ENCODE data around the gene FOXK1.
"Not testable (repeated sequence)": the region's sequence is repeated elsewhere in the genome, so short reads cannot be mapped to it uniquely, and the experiment has no call there.

The FOXK1 gene

DNA sequence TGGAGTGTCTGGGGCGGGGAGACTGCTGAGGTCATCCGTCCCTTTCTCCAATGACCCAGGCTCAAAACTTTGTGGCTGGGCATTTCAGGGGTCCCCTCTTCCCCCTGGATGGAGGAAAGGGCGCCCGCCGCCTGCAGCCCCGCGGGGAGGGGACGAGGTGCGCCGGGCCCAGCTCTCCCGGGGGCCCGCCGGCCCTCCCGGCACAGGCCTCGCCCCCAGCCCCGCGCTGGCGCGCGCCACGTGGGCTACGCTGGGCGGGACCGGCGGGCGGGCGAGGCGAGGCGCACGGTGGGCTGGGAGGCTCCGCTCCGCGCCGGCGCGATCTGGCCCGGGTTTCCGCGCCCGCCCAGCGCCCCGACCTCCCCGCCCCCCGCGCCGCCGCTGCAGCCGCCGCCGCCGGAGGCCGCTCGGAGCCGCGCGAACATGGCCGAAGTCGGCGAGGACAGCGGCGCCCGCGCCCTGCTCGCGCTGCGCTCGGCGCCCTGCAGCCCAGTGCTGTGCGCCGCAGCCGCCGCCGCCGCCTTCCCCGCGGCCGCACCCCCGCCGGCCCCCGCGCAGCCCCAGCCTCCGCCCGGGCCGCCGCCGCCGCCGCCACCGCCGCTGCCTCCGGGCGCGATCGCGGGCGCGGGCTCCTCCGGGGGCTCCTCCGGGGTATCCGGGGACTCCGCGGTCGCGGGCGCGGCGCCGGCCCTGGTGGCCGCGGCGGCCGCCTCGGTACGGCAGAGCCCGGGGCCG, at the start of gene FOXK1:
FOXK1 (plus strand) TSS at position 410 of the 735 bp plus-strand sequence; CDS start at position 424, 14 bp downstream.
- DNase-seq (ENCODE audit: low read depth) = peak; percentile 81

DNA sequence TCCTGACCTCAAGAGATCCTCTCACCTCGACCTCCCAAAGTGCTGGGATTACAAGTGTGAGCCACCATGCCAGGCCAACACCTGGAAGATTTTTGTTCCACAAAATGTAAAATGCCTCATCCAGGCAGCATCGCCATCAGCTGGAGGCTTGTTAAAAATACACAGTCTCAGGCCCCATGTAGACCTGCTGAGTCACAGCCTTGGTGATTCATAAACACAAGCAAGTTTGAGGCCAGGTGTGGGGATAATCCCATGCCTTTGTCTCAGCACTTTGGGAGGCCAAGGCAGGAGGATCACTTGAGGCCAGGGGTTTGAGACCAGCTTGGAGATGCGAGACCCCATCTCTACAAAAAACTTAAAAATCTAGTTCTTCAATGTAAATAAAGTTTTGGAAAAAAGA, 49.1 kb upstream of the FOXK1 start:
- peak; percentile 6 for DNase-seq (ENCODE audit: low read depth)

DNA sequence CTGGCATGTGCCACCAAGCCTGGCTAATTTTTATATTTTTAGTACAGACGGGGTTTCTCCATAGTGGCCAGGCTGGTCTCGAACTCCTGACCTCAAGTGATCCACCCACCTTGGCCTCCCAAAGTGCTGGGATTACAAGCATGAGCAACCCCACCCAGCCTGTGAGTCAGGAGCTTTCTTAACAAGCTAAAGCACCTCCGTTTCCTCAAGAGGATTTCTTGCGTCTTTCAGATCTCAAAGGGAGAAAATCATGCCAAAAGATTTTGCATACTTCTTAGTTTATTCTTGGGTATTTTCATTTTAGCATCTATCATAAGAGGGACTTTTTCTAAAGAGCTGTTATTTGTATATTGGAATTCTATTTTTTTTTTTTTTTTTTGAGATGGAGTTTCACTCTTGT, 47.9 kb upstream of the FOXK1 start:
- DNase-seq (ENCODE audit: low read depth) = no peak

DNA sequence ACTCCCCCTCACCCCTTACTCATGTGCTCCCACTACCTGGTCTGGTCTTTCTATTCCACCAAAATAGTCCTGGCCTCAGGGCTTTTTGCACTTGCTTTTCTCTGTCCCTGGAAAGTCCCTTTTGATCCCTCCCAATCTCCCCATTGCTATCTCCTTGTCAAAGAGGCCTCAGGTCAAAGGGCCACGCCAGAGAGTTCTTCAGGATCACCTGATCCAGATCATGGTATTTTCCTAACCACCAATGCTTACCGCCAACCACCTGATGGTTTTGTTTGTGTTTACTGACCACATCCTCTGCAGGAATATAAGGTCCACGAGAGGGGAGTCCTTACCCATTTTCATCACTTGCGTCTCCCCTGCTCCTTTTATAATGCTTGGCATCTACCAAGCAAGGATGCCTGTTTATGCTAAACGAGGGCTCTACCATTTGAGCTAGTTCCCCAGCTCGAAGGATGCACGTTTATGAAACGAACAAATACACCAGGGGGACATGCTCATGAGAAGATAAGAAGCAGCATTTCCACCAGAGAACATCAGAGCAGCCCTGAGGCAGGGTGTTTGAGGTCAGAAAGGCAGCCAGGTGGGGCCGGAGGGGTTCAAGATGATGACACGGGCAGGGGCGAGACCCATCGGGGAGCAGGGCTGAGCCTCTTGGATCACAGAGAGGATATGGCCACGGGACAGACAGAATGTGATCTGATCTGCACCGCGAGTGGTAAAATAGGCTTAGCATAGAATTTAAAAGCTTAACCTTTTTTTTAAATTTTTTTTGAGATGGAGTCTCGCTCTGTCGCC, 43.1 kb upstream of the FOXK1 start:
- DNase-seq (ENCODE audit: low read depth) = no peak

DNA sequence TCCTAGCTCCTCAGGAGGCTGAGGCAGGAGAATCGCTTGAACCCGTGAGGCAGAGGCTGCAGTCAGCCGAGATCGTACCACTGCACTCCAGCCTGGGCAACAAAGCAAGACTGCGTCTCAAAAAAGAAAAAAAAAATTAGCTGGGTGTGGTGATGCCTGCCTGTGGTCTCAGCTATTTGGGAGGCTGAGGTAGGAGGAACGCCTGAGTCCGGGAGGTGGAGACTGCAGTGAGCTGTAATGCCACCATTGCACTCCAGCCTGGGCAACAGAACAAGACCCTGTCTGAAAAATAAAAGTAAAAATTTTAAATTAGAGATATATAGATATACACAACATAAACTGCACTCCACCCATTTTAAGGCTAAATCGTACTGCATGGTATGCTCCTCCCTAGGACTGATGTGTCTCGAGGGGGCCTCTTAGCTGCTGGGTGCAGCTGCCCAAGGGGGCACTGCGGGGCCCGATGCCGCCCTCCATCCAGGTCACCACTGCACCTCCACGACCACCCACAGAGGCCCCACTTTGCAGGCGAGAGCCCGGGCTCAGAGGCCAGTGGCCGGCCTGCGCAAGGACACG, 40.9 kb upstream of the FOXK1 start:
- DNase-seq (ENCODE audit: low read depth) = no peak

DNA sequence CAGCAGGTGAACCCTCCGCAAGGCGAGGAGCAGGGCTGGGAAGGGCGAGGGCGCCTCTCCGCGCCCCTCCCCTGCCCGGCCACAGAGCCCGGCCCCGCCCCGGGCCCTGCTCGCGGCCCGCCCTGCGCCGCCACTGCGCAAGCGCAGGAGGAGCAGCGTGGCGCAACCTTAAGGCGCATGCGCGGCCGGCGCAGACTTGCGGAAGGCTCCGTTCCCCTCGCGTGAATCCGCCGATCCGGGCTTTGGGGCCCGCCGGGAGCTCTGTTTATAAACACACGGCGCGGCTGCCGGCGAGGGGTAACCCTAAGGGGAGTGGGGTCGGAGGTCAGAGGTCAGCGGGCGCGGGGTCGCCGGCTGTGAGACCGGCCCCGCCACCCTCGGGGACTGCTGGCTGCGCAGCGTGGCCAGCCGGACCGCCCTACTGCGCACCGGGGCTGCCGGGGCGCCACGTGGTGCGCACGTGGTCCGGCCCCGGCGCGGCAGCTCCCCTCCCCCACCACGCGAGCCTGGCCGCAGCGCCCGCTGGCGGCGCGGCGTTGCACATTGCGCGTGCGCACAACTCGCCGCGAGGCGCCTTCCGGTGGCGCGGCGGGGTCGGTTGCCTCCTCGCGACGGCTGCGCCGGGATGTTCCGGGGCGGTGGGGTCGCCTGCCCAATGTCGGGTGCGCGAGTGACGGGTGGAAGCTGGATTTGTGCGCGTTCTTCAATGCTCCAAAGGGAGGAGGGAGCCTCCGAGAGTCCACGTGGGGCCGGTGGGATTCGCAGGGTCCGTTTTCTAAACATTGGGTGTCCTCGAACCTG, 40.2 kb upstream of the FOXK1 start:
- peak; percentile 92 for DNase-seq (ENCODE audit: low read depth)

DNA sequence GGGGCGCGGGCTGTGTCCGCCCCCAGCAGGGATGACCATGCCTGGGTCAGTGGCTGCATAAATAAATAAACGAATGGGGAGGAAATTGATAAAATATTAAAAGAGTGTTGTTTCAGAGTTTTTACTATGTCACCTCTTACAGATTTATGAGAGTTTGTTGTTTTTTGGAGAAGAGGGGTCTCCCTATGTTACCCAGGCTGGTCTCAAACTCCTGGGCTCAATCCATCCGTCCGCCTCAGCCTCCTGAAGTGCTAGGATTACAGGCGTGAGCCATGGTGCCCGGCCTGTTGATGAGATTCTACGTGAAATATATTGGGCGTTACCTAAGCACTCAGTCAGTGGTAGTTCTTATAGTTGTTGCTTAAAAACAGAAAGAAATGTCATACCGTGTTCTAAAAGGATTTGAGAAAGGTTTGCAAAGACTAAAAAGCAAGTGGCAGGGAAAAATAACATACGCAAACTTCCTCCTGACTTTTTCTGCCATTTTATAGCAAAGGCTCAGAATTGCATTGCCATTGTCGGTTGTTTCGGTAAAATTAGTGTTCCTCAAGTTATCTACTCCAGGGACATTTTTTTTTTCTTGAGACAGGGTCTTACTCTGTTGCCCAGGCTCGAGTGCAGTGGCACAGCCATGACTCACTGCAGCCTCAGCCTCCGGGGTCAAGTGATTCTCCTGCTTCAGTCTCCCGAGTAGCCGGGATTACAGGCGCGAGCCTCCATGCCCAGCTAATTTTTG, 39.5 kb upstream of the FOXK1 start:
- no peak for DNase-seq (ENCODE audit: low read depth)

DNA sequence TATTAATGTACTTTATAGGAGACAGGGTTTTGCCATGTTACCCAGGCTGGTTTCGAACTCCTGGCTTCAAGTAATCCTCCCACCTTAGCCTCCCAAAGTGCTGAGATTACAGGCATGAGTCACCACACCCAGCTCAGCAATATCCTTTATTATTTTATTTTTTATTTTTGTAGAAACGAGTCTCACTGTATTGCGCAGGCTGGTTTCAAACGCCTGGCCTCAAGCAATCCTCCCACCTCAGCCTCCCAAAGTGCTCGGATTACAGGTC, 39.0 kb upstream of the FOXK1 start:
- not testable (repeated sequence) for DNase-seq (ENCODE audit: low read depth)

DNA sequence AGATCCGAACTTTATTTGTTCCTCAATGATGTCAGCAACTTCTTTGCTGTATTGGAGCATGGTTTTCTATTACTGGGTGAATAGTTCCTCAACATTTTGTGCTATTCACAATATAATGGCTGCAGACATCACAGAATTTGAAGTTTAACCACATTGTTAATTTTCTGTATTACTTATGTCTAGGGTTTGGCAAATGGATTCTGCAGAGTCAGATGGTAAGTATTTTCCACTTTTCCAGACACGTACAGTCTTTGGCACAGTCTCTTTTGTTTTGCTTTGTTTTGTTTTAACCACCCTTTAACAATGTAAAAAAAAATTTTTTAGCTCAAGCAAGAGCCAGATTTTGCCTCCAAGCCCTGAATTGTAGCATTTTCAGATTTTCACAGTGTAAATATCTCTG, 36.8 kb upstream of the FOXK1 start:
- DNase-seq (ENCODE audit: low read depth) = no peak

DNA sequence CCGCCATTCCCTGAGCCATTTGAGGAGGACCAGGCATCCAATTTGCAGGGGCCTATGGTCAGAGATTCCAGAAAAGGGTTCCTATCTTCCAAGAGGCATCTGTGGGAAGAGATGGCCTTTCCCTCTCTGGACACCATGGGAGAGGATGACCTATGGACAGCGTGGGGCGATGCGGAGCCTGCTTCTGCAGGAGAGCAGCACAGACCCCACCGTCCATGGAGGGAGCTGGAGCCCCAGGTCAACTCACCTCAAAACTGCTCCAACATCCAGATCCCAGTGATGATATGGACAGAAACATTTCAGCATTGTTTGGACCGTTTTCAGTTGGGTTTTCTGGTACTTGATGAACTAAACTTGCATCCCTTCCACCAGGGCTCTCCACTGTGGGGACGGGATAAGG, 34.0 kb upstream of the FOXK1 start:
- no peak for DNase-seq (ENCODE audit: low read depth)

DNA sequence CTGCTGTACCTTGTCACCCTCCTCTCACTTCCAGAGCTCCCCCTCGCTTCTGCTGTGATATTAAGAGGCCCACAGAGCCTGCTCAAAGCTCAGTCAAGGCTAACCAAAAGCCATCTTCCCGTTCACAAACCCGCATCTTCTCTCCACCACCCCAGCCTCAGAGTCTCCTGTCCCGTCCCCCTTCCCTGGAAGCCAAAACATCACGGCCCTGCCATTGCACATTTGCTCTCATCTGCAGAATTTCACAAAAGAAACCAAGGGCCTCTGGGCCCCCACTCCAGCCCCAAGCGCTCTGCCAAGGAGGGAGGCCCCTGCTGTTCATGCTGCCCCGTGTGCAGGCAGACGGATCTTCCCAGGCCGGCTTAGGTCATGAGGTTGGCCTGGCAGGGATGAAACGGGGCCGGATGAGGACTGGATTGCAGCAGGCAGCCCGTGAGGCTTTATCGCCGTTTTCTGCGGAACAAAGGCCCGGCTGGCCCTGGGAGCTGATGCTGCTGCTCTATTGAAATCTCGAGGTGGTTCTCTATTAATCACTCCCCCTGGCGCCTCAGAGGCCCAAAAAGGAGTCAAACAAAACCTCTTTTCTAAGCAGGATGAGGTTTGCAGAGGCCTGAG, 31.6 kb upstream of the FOXK1 start:
- DNase-seq (ENCODE audit: low read depth) = no peak

DNA sequence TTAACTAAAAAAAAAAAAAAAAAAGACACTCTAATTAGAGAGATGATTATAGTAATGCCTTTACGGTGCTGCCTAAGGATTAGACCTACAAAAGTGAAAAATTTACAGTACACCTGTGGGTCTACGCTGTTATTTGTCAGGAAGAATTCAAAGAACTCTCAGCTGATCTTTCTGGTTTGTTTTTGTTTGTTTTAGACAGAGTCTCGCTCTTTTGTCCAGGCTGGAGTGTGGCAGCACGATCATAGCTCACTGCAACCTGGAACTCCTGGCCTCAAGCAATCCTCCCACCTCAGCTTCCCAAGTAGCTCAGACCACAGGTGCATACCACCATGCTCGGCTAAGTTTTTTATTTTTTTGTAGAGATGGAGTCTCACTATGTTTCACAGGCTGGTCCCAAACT, 28.3 kb upstream of the FOXK1 start:
- no peak for DNase-seq (ENCODE audit: low read depth)

DNA sequence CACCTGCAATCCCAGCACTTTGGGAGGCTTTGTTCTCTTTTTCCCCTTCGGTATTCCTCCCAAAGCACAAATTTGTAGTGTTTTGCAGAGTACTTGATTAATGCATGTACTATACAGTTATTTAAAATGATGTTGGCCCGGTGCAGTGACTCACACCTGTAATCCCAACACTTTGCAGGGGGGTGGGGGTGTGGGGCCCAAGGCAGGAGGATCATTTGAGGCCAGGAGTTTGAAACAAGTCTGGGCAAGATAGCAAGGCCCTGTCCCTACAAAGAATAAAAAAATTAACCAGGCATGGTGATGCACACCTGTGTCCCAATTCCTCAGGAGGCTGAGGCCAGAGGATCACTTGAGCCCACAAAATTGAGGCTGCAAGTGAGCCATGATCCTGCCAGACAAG, 26.8 kb upstream of the FOXK1 start:
- DNase-seq (ENCODE audit: low read depth) = no peak

DNA sequence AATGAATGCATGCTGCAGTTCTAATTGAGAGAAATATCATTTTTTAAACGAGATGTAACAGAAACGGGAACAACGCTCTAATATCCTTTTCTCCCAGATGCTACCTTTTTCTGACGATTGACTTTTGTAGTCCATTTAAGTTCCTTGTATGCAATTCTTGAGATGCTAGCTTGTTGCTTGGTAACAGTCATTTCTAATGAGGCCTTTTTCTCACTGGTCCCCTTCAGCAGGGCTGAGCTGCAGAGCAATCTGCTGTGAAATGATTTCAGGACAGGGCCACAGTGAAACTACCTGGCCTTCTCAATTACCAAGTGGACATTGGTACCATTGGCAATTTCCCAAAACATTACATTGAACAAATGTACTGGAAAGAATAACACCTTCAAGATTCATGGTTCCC, 26.2 kb upstream of the FOXK1 start:
- DNase-seq (ENCODE audit: low read depth) = no peak

DNA sequence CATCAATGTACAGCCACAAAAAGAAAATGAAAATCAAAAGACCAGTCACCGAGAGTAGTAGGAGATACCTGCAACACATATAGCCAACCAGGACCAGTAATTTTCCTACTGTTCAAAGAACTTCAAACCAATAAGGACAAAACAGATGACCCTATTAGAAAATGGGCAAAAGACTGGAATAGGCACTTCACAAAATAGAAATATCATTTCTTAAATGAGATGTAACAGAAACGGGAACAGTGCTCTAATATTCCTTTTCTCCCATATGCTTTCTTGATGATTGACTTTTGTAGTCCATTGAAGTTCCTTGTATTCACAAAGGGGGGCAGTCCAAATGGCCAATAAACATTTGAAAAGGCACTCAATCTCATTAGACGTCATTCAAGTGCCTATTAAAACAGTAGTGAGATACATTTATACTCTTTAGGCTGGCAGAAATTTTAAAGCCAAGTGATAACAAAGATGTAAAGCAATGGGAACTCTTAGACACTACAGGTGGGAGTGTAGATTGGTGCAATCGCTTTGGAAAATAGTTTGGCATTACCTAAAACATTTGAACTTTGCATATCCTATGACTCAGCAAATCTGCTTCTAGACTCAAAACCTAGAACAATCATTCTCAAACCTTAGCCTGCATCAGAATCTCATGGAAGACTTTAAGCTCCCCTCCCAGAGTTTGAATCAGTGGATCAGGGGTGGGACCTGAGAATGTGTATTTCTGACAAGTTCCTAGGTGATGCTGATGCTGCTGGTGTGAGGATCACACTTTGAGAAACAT, 24.3 kb upstream of the FOXK1 start:
- DNase-seq (ENCODE audit: low read depth) = no peak

DNA sequence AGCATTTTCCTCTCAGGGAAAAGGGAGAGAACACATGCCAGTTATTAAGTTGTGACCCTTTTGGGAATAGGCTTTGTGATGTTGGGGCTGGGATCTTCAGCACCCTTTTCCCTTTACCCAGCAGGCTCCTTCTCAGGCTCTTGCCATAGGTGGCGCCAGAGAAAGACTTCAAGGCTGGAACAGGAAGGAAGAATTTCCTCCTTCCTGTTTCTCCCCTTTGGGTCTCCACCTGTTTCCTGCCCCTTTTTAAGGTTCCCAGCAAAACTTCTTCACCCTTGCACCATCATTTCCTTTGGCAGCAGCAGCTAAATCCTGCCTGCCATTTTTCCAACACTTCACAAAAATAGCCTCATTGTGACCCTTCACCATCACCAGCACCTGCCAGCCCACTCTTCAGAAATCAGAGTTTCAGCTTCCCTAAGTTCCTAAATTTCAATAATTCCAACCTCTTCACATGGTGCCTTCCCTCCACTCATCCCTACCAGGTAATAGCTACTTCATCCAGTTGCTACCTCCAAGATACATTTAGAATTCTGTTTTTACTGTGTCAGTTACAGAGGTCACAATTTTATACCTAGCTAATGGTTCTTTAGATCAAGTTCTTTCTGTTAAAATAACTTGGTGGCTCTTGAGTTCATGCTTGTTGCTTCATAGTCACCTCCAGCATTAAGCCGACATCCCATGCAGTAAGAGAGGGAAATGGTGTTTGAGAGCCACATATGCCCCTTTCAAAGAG, 22.4 kb upstream of the FOXK1 start:
- DNase-seq (ENCODE audit: low read depth) = no peak

DNA sequence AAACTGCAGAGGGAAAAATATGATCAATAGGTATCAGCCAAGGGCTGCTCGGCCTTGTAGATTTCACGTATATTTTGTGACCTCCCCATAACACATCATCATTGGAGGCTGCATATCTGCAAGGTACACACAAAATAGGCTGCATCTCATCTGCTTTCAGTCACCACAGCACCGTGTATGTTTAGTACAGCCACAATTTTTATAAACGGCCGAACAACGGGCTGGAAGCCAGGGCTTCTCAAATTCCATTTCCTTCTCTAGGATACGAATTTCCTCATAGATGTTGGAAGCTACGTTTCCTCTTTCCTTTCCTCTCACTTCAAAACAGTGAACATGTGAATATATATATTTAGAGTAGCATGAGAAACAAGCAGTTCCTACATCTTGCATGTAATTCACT, 20.2 kb upstream of the FOXK1 start:
- no peak for DNase-seq (ENCODE audit: low read depth)

DNA sequence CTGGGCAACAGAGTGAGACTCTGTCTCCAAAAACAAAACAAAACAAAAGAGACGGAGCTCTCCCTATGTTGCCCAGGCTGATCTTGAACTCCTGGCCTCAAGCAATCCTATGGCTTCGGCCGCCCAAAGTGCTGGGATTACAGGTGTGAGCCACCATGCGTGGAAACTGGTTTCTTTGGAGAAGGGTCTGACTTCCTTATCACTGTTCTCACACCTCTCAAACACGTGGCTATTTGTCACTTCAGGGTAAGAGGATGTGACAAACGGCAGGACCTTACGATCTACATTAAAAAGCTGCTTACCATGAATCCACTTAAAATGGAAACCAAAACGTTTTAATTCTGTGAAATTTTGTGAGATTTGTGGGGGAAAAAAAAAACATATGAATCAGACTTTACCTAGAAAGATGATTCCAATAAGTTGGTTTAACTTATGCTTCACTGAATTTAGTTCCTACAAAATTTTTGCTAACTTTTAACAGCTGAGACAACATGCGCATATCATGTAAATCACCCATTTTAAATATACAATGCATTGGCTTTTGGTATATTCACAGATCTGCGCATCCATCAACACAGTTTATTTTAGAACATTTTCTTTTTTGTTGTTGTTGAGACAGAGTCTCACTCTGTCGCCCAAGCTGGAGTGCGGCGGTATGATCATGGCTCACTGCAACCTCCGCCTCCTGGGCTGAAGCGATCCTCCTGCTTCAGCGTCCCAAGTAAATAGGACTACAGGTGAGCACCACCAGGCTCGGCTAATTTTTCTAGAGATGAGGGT, 18.7 kb upstream of the FOXK1 start:
- DNase-seq (ENCODE audit: low read depth) = no peak

DNA sequence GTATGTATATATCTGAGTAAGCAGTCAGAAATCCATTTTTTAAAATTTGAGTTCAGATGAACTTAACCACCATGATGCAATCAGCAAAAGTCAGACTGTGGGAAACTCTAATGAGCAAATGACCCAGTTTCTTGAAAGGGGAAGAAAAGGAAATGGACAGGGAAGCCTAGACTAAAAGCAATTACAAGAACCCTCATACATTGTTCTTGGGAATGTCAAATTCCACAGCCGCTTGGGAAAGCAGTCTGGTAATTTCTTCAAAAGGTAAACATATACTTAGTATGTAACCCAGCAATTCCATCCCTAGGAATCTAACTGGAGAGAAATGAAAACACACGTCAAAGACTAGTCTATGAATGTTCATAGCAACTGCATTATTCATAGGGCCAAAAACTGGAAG, 16.4 kb upstream of the FOXK1 start:
- no peak for DNase-seq (ENCODE audit: low read depth)

Data from activated T-cell treated with anti-CD3 and anti-CD28 coated beads for 48 hours (primary cell).